GM12878 (cell line): ENCODE measurements around the gene SLC12A4. TPM values are rescaled to one million over a fixed set of nuclear protein-coding genes. Genes with fewer than 3 reads are reported as not detected.

Experiments used
- ATAC-seq: fragments of 200-7000 bp; cut with Tn5 transposase; 3 replicates; pipeline ENCODE4 v1.9.1; 2020; ENCODE audit warnings: mild to moderate bottlenecking, moderate library complexity
- BruUV-seq: library from RNA; stranded (reverse); fragments of 400-500 nt; replicated peaks from 2 replicates; lab custom pipeline; 2021; lab: Mats Ljungman, UMichigan
- CTCF ChIA-PET: fragments of 300-600 bp; sonication (Branson Sonifier 250); formaldehyde crosslinking; extraction: SDS; loops from one replicate; lab custom pipeline; 2021; ENCODE audit warnings: inconsistent platforms; lab: Yijun Ruan, JAX
- POLR2A ChIA-PET: fragments of 350-600 bp; formaldehyde crosslinking; extraction: SDS; loops from one replicate; lab custom pipeline; 2021; ENCODE audit warnings: inconsistent platforms; lab: Charles Lee
- RAD21 ChIA-PET: fragments of 300-600 bp; sonication (Branson Sonifier 250); formaldehyde crosslinking; loops from one replicate; lab custom pipeline; 2023; ENCODE audit warnings: antibody characterized with exemption; ENCODE audit not compliant: unreplicated experiment; lab: Charles Lee
- SMC1A ChIA-PET: fragments of 300-600 bp; sonication (Branson Sonifier 250); formaldehyde crosslinking; loops from one replicate; lab custom pipeline; 2023; ENCODE audit not compliant: unreplicated experiment, uncharacterized antibody; lab: Charles Lee
- DNase-seq: peaks from one replicate; pipeline ENCODE4 v3.0.0-alpha.2; 2011; ENCODE audit warnings: low read depth, low spot score
- FAIRE-seq: peaks from 3 replicates; lab custom pipeline; 2011; peaks lifted over from hg19 to GRCh38; lab: Jason Lieb, UNC
- H2AFZ ChIP-seq: 2 replicates; pipeline ENCODE4 v1.6.0; 2011; ENCODE audit warnings: low read depth, low read length, control low read depth; ENCODE audit not compliant: control insufficient read depth
- H3K27ac ChIP-seq: 2 replicates; pipeline ENCODE4 v1.5.1; 2011; ENCODE audit warnings: control low read depth; ENCODE audit not compliant: control insufficient read depth, insufficient read depth
- H3K27me3 ChIP-seq, 2 experiments: replicated peaks in 1 of 2; 2 replicates each; pipeline versions ENCODE4 v1.6.0 to v1.6.1; 2011; ENCODE audit warnings: low read length in 1 of 2; ENCODE audit not compliant: control insufficient read depth in 2 of 2, insufficient read depth in 2 of 2
- H3K36me3 ChIP-seq, 2 experiments: 2 replicates each; pipeline ENCODE4 v1.5.1; 2011; ENCODE audit warnings: low read length in 1 of 2; ENCODE audit not compliant: control insufficient read depth in 2 of 2, insufficient read depth in 2 of 2
- H3K4me1 ChIP-seq: 2 replicates; pipeline ENCODE4 v1.6.1; 2011; ENCODE audit warnings: mild to moderate bottlenecking, low read length, moderate library complexity, mixed read lengths; ENCODE audit not compliant: control insufficient read depth, insufficient read depth
- H3K4me2 ChIP-seq: 2 replicates; pipeline ENCODE4 v1.6.0; 2011; ENCODE audit warnings: control low read depth; ENCODE audit not compliant: control insufficient read depth, insufficient read depth
- H3K4me3 ChIP-seq: fragments of 200-600 bp; sonication (generic); 2 replicates; pipeline ENCODE4 v1.5.1; 2016
- H3K79me2 ChIP-seq: 2 replicates; pipeline ENCODE4 v1.6.0; 2011; ENCODE audit warnings: low read length; ENCODE audit not compliant: control insufficient read depth, insufficient read depth
- H3K9ac ChIP-seq: 2 replicates; pipeline ENCODE4 v1.8.0; 2011; ENCODE audit warnings: low read length, control low read depth, mixed read lengths; ENCODE audit not compliant: control insufficient read depth, insufficient read depth
- H3K9me3 ChIP-seq: replicated peaks from 3 replicates; pipeline ENCODE4 v1.5.1; 2011; ENCODE audit warnings: mild to moderate bottlenecking, low read length; ENCODE audit not compliant: control insufficient read depth, insufficient read depth
- H4K20me1 ChIP-seq: 2 replicates; pipeline ENCODE4 v1.6.0; 2011; ENCODE audit not compliant: control insufficient read depth, insufficient read depth
- CREB1 ChIP-seq: IDR thresholded peaks from 2 replicates; pipeline ENCODE4 v1.6.1; 2012; ENCODE audit warnings: low read depth, mild to moderate bottlenecking, inconsistent platforms
- CREM ChIP-seq: IDR thresholded peaks from 2 replicates; pipeline ENCODE4 v1.6.1; 2014; ENCODE audit warnings: antibody characterized with exemption, low read depth
- HCFC1 ChIP-seq: fragments of 150-350 bp; IDR thresholded peaks from 2 replicates; pipeline ENCODE4 v1.6.1; 2014; ENCODE audit warnings: low read length
- NBN ChIP-seq: fragments of 450-650 bp; IDR thresholded peaks from 2 replicates; pipeline ENCODE4 v1.6.1; 2016
- PML ChIP-seq: IDR thresholded peaks from 2 replicates; pipeline ENCODE4 v1.6.1; 2012; ENCODE audit warnings: low read length, inconsistent platforms
- POLR2A ChIP-seq: IDR thresholded peaks from 2 replicates; pipeline ENCODE4 v1.6.1; 2011; ENCODE audit warnings: low read depth, mild to moderate bottlenecking, low read length
- RAD21 ChIP-seq: IDR thresholded peaks from 2 replicates; pipeline ENCODE4 v1.6.1; 2011; ENCODE audit warnings: mild to moderate bottlenecking, low read depth, low read length, moderate library complexity; ENCODE audit not compliant: insufficient read depth
- SMC3 ChIP-seq: IDR thresholded peaks from 2 replicates; pipeline ENCODE4 v1.6.1; 2011; ENCODE audit warnings: low read length, improper control_type of control experiment, borderline replicate concordance
- YY1 ChIP-seq: IDR thresholded peaks from 2 replicates; pipeline ENCODE4 v1.6.1; 2011; ENCODE audit warnings: low read depth, mild to moderate bottlenecking, low read length
- ZBTB40 ChIP-seq: fragments of 450-650 bp; IDR thresholded peaks from 2 replicates; pipeline ENCODE4 v1.6.1; 2016; ENCODE audit warnings: mild to moderate bottlenecking, moderate library complexity, borderline replicate concordance
- WGBS: methylation state at CpG from one replicate; pipeline ENCODE4 v1.1.6; 2016; ENCODE audit warnings: low lambda C conversion rate; ENCODE audit not compliant: insufficient replicate concordance, insufficient coverage; ENCODE audit errors: missing lambda C conversion rate; 5-methylcytosine and 5-hydroxymethylcytosine counted together
- in situ Hi-C: fragments of 300-500 bp; cut with MboI; formaldehyde crosslinking; loops from 9 replicates; pipeline ENCODE4 v1.14.3; 2018; ENCODE audit warnings: mixed read lengths
- intact Hi-C: fragments of 100-400 bp; cut with micrococcal nuclease; formaldehyde crosslinking; loops from one replicate; pipeline ENCODE4 v1.14.2; 2022; ENCODE audit not compliant: unreplicated experiment
- polyA plus RNA-seq, 11 experiments: library from polyadenylated mRNA; depleted of rRNA in 4 of 11; unstranded in 6 of 11; stranded (reverse) in 5 of 11; fragments of >200 nt; fragmentation: Nextera tagmentation in 4 of 11; fragmentation: Illumina TruSeq in 1 of 11; extraction: Ambion mirVana in 4 of 11; extraction: Trizol in 1 of 11; gene quantifications; 1 replicate in 1 of 11; 2 replicates in 10 of 11; pipeline versions ENCODE4 v1.2.1 to v1.2.3, GENCODE V29; 2011 to 2016; ENCODE audit warnings: inconsistent platforms in 2 of 11, missing spikeins in 2 of 11, low read depth in 1 of 11
- total RNA-seq, 4 experiments: library from RNA; depleted of rRNA in 3 of 4; stranded (reverse); fragments of >200 nt in 3 of 4; fragmentation: Illumina TruSeq in 1 of 4; extraction: Trizol in 1 of 4; gene quantifications; 2 replicates each; pipeline versions ENCODE4 v1.2.1 to v1.2.3, GENCODE V29; 2013 to 2021
- TF ChIP-seq, protein P1 (sequence below): fragments of 450-650 bp; conservative IDR thresholded peaks from 2 replicates; pipeline ENCODE4 v1.6.1; 2017; ENCODE audit warnings: mild to moderate bottlenecking, moderate library complexity

Gene SLC12A4
- total and polyA plus RNA-seq, 10 of the 15 experiments (the other 5 are each of a cell fraction or from before 2014, with no cell fraction given), result 0.95 to 39.9 (median 14.2) TPM

DNA sequence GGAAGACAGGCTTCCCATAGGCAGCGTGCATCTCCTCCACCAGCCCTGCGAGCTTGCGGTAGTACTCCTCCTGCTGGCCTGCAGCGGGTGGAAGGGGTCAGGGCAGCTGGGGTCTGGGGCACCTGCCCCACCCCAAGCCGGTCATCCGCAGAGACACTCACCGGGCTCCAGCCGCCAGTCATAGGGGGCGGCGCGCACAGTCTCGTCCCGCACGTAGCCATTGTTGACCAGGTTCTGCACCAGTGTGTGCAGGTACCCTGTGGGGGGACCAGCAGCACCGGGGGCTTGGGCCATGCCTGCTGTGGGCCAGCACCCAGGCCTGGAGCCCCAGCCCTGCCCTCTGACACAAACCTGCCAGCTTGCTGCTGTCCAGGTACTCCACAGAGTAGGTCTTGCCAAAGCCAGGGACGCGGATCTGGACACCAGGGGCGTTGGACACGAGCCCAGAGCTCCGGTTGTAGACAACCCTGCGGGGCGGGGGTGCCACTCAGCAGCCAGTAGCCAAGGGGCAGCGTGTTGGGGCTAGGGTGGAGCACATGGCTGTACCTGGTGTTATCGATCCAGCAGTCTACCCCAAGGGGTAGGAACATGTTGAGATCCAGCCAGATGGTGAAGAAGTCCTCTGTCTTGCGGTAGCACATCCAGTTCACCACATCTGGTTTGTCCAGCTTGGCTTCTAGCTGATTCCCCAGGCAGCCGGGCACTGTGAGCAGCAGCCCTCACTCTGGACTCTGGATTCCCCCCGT lies 25.8 kb downstream of the SLC12A4 start:
- Histone ChIP-seq H3K27me3 (no peaks in the 10 kb centered on the region), H4K20me1 (no peaks in the 10 kb centered on the region), H3K4me1 (peaks cover 7% of the 10 kb centered on the region), H3K27ac (no peak overlapping the region), H3K4me2 (no peak overlapping the region), H3K79me2 (peaks cover 2% of the 10 kb centered on the region; the same call in 1 of the 2 replicates), H3K36me3 (peaks cover 0 to 12% of the 10 kb centered on the region in 2 experiments; a peak in 3 of 4 replicates), H3K9ac (no peak overlapping the region), H3K9me3 (no peaks in the 10 kb centered on the region), H3K4me3 (no peak overlapping the region), H2AFZ (no peak overlapping the region)
- whole genome bisulfite sequencing, result 91% methylated on average over 25 of the region's 27 CpGs
- DNase-seq, result no peak
- 0 out of 2 replicates have a peak, but pooled peaks have one; percentile 20 for TF ChIP-seq POLR2A
- no peak for TF ChIP-seq CREB1
- ChIA-PET POLR2A (no interaction called here), CTCF (interaction anchor here (0.6 to 2.5 kb wide), 11 partner anchors 10 to 396 kb away, joined by 3 to 9 read pairs (median 5); no protein-coding TSS in a partner anchor), SMC1A (interaction anchor here (1.0 kb wide), 1 partner anchor 425 kb away, joined by 3 read pairs; no protein-coding TSS in a partner anchor), RAD21 (interaction anchor here (1.1 kb wide), 1 partner anchor 79 kb away, joined by 3 read pairs; no protein-coding TSS in a partner anchor)
- intact Hi-C loops (no loop called here), in situ Hi-C loops (no loop called here)
- ATAC-seq, result no peak
- no peak for FAIRE-seq
- no TSS peak for BruUV-seq

GRCh38 chr16:67942200-67942509 lies 26.3 kb downstream of the SLC12A4 start:
- SMC1A ChIA-PET, result interaction anchor here (1.0 kb wide), 1 partner anchor 425 kb away, joined by 3 read pairs; no protein-coding TSS in a partner anchor
- Histone ChIP-seq H3K9me3 (no peaks in the 10 kb centered on the region), H3K36me3 (peaks cover 0 to 12% of the 10 kb centered on the region in 2 experiments; a peak in 2 of 4 replicates), H3K27ac (no peak overlapping the region), H3K27me3 (no peaks in the 10 kb centered on the region), H3K9ac (no peak overlapping the region), H2AFZ (no peak overlapping the region), H3K4me2 (no peak overlapping the region), H3K4me3 (no peak overlapping the region), H3K79me2 (peaks cover 6% of the 10 kb centered on the region), H3K4me1 (peaks cover 7% of the 10 kb centered on the region), H4K20me1 (no peaks in the 10 kb centered on the region)
- in situ Hi-C loops, result no loop called here
- intact Hi-C loops, result no loop called here
- 70% methylated on average over 6 of the region's 6 CpGs for WGBS
- FAIRE-seq (no peak), ATAC-seq (peak; percentile 93), DNase-seq (no peak)
- CTCF ChIA-PET, result interaction anchor here (0.6 to 2.5 kb wide), 12 partner anchors 11 to 395 kb away, joined by 3 to 9 read pairs (median 4); partner anchors contain the start of gene NUTF2
- RAD21 ChIA-PET, result interaction anchor here (1.1 kb wide), 1 partner anchor 80 kb away, joined by 3 read pairs; no protein-coding TSS in a partner anchor
- BruUV-seq, result no TSS peak
- POLR2A ChIA-PET, result no interaction called here
- TF ChIP-seq ZBTB40 (no peak), NBN (no peak), PML (no peak), YY1 (peak; percentile 66), RAD21 (peak; percentile 56), SMC3 (peak; percentile 35; the same call in 1 of the 2 replicates), CREM (no peak), HCFC1 (no peak)
- TF ChIP-seq, protein P1, sequence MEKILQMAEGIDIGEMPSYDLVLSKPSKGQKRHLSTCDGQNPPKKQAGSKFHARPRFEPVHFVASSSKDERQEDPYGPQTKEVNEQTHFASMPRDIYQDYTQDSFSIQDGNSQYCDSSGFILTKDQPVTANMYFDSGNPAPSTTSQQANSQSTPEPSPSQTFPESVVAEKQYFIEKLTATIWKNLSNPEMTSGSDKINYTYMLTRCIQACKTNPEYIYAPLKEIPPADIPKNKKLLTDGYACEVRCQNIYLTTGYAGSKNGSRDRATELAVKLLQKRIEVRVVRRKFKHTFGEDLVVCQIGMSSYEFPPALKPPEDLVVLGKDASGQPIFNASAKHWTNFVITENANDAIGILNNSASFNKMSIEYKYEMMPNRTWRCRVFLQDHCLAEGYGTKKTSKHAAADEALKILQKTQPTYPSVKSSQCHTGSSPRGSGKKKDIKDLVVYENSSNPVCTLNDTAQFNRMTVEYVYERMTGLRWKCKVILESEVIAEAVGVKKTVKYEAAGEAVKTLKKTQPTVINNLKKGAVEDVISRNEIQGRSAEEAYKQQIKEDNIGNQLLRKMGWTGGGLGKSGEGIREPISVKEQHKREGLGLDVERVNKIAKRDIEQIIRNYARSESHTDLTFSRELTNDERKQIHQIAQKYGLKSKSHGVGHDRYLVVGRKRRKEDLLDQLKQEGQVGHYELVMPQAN, result no peak
